Measurements from ENCODE around the gene CRYZ. TPM values are rescaled to one million over a fixed set of nuclear protein-coding genes. Genes with fewer than 3 reads are reported as not detected.

The CRYZ gene
- total RNA-seq, 4 donors from 2014 or later: 16.1 to 39.5 (median 23.6) TPM

DNA sequence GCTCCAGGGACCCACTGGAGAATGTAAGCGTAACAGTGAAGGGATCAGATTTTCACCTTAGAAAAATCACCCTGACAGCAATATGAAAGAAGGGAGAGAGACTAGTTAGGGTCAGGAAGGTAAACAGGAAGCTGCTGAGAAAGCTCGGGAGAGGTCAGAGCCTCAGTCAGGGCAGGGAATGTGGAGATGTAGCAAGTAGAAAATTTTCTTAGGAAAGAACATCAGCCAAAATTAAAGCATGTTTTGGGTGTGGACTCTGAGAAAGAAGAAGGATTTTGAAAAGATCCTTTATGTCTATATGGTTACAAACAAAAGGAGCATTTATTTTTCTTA lies 42.5 kb downstream of the CRYZ start:
- TF ChIP-seq, protein P1, sequence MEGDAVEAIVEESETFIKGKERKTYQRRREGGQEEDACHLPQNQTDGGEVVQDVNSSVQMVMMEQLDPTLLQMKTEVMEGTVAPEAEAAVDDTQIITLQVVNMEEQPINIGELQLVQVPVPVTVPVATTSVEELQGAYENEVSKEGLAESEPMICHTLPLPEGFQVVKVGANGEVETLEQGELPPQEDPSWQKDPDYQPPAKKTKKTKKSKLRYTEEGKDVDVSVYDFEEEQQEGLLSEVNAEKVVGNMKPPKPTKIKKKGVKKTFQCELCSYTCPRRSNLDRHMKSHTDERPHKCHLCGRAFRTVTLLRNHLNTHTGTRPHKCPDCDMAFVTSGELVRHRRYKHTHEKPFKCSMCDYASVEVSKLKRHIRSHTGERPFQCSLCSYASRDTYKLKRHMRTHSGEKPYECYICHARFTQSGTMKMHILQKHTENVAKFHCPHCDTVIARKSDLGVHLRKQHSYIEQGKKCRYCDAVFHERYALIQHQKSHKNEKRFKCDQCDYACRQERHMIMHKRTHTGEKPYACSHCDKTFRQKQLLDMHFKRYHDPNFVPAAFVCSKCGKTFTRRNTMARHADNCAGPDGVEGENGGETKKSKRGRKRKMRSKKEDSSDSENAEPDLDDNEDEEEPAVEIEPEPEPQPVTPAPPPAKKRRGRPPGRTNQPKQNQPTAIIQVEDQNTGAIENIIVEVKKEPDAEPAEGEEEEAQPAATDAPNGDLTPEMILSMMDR (IDR thresholded peaks at IDR 0.05): no peak
- TF ChIP-seq EP300 (IDR thresholded peaks at IDR 0.05) (no peak), POLR2A (IDR thresholded peaks at IDR 0.05) (no peak)
- no peak overlapping the region for H3K27ac ChIP-seq
- no peak for DNase-seq (ENCODE audit: low spot score in 2 of 2)
- H3K36me3 ChIP-seq: no peaks in the 10 kb centered on the region
- H3K4me3 ChIP-seq: no peak overlapping the region
- H3K9me3 ChIP-seq: no peaks in the 10 kb centered on the region
- H3K27me3 ChIP-seq: no peaks in the 10 kb centered on the region
- H3K4me1 ChIP-seq: no peaks in the 10 kb centered on the region
- WGBS, 2 donors: 0 to 2% methylated on average over 2 of the region's 2 CpGs

DNA sequence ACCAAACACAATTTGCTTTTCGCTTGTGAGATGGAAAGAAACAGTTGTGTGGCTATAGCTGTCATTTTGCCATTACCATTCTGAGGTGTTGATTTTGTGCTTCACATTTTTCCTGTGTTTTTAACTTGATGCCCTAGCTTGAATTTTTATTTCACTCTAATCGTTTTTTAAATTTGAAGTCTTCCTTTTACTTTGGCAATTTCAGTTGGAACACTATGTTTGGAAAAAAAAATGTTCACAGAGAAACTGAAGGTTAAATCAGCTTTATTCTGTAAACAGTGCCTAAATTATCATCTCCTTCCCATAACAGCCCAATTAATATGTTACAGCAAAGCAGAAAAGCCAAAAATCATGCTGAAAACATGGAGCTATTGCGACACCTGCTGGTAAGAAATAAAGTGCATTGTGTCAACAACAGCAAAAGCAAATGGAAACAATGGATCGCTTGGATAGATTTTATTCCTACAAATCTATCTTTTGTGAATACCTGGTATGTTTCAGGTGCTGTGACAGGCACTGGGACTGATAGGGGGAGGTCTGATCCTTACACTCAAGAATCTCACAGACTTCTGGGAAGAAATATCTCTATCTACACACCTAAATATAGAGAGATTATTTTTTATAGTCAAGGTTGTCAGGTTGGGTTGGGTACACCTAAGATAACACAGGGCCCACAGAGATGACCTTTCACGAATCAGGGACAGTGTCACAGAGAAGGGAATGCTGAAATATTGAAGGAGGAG lies 43.1 kb downstream of the CRYZ start:
- Histone ChIP-seq H3K36me3 (no peaks in the 10 kb centered on the region), H3K4me3 (no peak overlapping the region), H3K27ac (no peak overlapping the region), H3K4me1 (no peaks in the 10 kb centered on the region), H3K9me3 (no peaks in the 10 kb centered on the region), H3K27me3 (no peaks in the 10 kb centered on the region)
- TF ChIP-seq EP300 (IDR thresholded peaks at IDR 0.05): no peak
- TF ChIP-seq, protein P1 (IDR thresholded peaks at IDR 0.05): peak; percentile 60 to 81 (median 76)
- 19 to 23% methylated on average over 5 of the region's 5 CpGs for WGBS, 2 donors
- DNase-seq (ENCODE audit: low spot score in 2 of 2): peak in 1 of 2 donors; percentile 78

DNA sequence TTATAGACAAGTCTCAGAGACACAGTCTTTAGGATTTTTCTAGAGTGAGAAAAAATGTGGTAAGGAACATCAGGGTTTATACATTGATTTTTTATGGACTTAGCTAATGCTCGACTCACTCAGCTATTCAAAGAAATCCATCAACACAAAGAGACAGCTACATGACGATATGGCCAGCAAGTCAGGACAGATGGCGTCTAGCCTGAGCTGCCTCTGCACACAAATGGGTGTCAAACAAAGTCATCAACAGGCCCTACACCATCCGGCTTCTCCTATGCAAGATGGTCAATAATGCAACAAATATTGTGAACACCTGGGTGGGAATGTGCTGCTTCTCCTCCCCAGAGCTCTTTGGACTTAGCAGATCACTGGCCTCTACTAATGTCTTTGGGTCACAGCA lies 45.9 kb downstream of the CRYZ start:
- WGBS, 2 donors: 85 to 88% methylated on average over 4 of the region's 4 CpGs
- no peak for TF ChIP-seq EP300 (IDR thresholded peaks at IDR 0.05)
- TF ChIP-seq POLR2A (IDR thresholded peaks at IDR 0.05): no peak
- no peak for DNase-seq (ENCODE audit: low spot score in 2 of 2)
- no peaks in the 10 kb centered on the region for H3K4me1 ChIP-seq
- no peak overlapping the region for H3K27ac ChIP-seq
- H3K27me3 ChIP-seq: no peaks in the 10 kb centered on the region
- H3K9me3 ChIP-seq: no peaks in the 10 kb centered on the region
- H3K36me3 ChIP-seq: no peaks in the 10 kb centered on the region
- H3K4me3 ChIP-seq: no peak overlapping the region

DNA sequence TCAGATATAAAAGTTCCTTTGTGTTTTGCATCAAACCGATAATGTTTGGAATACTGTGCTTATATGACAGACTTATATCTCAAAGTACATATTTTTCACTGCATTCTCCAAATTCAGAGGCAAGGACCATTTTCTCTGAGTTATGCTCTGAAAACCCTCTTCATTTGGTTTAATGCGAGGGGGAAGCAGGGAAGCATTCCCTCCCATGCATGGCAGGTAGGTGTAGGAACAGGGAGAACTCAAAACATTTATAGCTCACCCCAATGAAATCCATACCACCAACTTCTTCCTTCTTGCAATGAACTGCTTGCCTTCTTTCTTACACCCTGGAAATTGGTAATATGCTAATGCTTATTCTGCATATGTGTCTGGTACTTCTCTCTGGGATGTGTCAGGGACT lies 48.5 kb downstream of the CRYZ start:
- no peaks in the 10 kb centered on the region for H3K36me3 ChIP-seq
- no peak overlapping the region for H3K27ac ChIP-seq
- no peaks in the 10 kb centered on the region for H3K9me3 ChIP-seq
- no peak for TF ChIP-seq EP300 (IDR thresholded peaks at IDR 0.05)
- H3K4me3 ChIP-seq: no peak overlapping the region
- WGBS, 2 donors: 89 to 90% methylated on average over 2 of the region's 2 CpGs
- no peaks in the 10 kb centered on the region for H3K4me1 ChIP-seq
- DNase-seq (ENCODE audit: low spot score in 2 of 2): no peak
- H3K27me3 ChIP-seq: no peaks in the 10 kb centered on the region

DNA sequence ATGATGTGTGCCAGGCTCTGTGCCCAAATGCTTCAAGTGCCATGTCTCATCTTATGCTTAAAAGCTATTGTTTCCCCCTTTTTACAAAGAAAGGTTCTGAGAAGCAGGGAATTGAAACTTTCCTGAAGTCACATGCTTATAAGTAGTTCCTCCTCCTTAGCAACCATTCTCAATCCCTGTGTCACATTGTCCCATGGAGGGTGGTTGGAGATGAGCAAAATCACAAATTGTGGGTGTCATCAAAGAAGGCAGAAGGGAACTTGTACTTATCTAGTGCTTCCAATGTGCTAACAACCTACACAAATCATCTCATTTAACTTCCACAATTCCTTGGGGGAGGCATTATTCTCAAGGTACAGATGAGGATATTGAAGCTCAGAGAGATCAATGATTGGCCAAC lies 49.2 kb downstream of the CRYZ start:
- Histone ChIP-seq H3K27me3 (no peaks in the 10 kb centered on the region), H3K4me3 (no peak overlapping the region), H3K4me1 (no peaks in the 10 kb centered on the region), H3K9me3 (no peaks in the 10 kb centered on the region), H3K36me3 (no peaks in the 10 kb centered on the region), H3K27ac (no peak overlapping the region)
- TF ChIP-seq, protein P1 (IDR thresholded peaks at IDR 0.05): no peak
- TF ChIP-seq EP300 (IDR thresholded peaks at IDR 0.05): no peak
- TF ChIP-seq POLR2A (IDR thresholded peaks at IDR 0.05): no peak
- no peak for DNase-seq (ENCODE audit: low spot score in 2 of 2)

DNA sequence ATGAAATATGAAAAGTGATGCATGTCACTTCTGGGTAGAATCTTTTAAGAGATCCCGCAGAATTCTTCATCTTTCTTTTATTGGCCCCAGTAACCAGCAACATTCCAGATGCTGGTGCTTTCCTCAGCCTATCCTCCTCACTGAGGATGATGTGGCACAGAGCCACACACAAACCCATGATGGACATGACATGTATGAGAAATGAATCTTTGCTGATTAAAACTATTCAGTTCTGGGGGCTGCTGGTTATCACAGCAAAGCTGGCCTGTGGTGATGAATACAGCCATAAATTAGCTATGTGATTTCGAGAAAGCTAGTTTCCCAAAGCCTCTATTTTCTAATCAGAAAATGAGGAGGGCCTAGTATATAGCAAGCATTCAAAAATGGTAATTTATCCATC lies 51.0 kb downstream of the CRYZ start:
- 71% methylated on average over 2 of the region's 2 CpGs for WGBS, 2 donors
- DNase-seq (ENCODE audit: low spot score in 2 of 2): no peak
- TF ChIP-seq, protein P1 (IDR thresholded peaks at IDR 0.05): no peak
- TF ChIP-seq EP300 (IDR thresholded peaks at IDR 0.05) (no peak), POLR2A (IDR thresholded peaks at IDR 0.05) (no peak)
- Histone ChIP-seq H3K4me1 (no peaks in the 10 kb centered on the region), H3K27ac (no peak overlapping the region), H3K36me3 (no peaks in the 10 kb centered on the region), H3K27me3 (no peaks in the 10 kb centered on the region), H3K9me3 (no peaks in the 10 kb centered on the region), H3K4me3 (no peak overlapping the region)

Data from tibial nerve (tissue), 4 donors.